HG02938 (cell line): ENCODE data around the gene EMID1.
"Not testable (repeated sequence)": the region's sequence is repeated elsewhere in the genome, so short reads cannot be mapped to it uniquely, and the experiment has no call there.

Source experiments
- ATAC-seq: cut with Tn5 transposase; IDR thresholded peaks from one replicate; pipeline ENCODE4 v1.9.1; 2021; ENCODE audit warnings: mild to moderate bottlenecking, moderate library complexity; ENCODE audit not compliant: unreplicated experiment

The EMID1 gene

DNA sequence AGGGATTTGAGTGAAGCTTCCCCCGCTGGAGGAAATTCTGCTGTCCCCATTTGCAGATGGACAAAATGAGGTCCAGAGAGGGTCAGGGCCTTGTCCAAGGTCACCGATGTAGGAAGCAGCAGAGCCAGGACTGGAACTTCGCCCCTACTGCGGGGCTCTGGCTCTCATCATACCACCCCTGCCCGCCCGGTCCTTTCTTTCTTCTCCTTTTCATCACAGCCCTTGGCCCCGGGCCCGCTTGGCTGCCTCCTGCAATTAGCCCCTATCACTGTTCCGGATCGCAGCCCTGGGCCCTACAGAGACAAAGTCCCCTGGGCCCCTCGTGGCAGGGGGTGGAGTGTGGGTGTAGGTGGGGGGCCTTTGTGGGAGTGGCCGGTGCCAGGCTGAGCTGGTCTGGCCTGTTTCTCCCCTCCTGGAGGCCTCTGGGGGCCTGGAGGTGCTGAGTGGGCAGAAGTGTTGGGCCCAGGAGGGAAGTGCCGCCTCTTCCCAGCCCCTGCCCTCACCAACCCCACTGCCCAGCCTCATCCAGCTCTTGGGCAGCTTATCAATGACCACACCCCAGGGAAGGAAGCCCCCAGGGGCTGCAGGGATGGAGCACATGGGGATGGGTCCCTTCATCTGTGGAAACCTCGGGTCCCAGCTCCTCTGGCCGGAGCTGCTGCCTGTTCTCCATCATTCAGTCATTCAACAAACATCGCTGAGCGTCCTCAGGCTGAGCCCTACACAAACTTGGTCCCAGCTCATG lies 3.4 kb downstream of the EMID1 start:
- no peak for ATAC-seq

DNA sequence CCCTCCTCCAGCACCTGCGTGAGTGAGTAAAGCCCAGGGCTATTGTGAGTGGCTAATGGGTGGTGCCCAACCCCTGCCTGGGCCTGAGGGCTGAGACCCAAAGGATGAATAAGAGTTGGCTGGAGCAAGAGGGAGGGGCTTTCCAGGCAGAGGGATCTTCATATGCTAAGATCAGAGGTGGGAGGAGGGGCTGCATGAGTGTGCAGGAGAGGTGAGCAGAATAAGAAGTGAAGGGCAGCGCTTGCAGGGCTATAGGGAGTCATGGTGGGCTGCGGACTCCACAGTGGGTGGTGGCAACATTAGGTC lies 3.9 kb downstream of the EMID1 start:
- no peak for ATAC-seq

GRCh38 chr22:29211066-29211465 lies 5.4 kb downstream of the EMID1 start:
- ATAC-seq = no peak

DNA sequence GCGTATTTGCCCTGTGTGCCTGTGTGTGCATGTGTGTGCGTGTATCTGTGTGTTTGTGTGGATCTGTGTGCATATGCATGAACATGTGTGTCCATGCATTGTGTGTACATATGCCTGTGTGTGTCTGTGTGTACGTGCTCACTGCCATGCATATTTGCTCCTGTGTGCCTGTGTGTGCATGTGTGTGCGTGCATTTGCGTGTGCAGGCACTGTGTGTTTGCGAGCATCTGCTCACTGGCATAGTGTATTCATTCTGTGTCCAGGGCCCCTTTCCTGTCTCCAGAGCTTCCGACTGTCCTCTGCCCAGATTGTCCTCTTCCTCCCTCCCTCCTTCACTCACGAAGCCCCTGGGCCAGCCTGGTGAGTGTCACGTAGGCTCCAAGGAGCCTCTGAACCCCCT lies 5.8 kb downstream of the EMID1 start:
- ATAC-seq = no peak

GRCh38 chr22:29212743-29213142 lies 7.0 kb downstream of the EMID1 start:
- ATAC-seq = no peak

- no peak for ATAC-seq
Observed at GRCh38 chr22:29213493-29213892, 7.8 kb downstream of the EMID1 start.

DNA sequence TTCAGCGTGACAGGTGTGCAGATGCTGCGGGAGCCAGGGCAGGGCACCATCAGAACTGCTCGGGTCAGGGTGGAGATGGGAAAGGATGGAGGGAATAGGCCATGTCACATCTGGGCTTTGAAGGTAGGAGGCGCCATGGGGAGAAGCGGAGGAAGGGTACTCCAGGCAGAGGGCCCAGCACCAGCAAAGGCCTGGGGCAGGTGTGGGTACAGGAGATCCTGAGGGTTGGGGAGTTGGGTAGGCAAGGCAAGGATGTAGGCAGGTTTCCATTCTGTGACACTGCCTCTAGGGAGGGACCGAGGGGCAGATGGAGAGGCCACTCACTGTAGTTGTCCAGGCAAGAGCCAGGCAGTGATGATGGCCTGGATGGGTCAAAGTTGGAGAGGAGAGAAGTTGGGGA lies 8.5 kb downstream of the EMID1 start:
- no peak for ATAC-seq

DNA sequence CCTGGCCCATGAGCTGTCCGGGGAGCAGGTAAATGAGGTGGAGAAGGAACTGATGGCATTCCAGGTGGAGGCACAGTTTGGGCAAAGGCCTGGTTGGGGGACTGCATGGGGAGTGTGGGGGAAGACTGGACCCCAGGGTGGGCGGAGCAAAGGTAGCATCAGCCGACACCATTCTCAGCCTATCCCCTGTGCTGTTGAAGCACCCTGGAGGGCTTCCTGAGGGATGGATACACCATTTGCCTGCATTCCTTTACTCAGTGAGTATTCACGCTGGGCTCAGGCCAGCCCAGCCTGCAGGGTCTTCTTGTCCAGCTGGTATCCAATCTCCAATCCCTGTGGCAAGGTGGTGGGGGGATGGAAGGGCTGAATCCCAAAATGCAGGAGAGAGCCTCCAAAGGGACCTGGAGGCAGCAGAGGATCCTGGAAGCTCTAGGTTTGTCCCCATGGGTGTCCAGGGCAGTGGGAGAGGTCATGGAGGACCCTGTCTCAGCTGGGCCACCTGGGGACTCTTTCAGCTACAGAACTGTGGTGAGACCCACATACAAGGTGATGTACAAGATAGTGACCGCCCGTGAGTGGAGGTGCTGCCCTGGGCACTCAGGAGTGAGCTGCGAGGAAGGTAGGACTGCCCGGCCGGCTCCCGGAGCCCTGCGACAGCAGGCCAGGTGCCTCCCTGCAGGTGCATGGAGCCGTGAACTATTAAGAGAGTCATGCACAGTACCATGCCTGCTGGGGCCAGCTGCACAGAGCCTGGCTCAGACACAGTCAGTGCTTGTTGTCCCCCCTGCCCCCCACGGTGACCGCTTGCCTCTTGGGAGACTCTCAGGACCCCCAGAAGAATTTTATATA lies 9.5 kb downstream of the EMID1 start:
- ATAC-seq = no peak

GRCh38 chr22:29216011-29216872 lies 10.5 kb downstream of the EMID1 start:
- no peak for ATAC-seq

GRCh38 chr22:29216873-29217666 lies 11.4 kb downstream of the EMID1 start:
- no peak for ATAC-seq

DNA sequence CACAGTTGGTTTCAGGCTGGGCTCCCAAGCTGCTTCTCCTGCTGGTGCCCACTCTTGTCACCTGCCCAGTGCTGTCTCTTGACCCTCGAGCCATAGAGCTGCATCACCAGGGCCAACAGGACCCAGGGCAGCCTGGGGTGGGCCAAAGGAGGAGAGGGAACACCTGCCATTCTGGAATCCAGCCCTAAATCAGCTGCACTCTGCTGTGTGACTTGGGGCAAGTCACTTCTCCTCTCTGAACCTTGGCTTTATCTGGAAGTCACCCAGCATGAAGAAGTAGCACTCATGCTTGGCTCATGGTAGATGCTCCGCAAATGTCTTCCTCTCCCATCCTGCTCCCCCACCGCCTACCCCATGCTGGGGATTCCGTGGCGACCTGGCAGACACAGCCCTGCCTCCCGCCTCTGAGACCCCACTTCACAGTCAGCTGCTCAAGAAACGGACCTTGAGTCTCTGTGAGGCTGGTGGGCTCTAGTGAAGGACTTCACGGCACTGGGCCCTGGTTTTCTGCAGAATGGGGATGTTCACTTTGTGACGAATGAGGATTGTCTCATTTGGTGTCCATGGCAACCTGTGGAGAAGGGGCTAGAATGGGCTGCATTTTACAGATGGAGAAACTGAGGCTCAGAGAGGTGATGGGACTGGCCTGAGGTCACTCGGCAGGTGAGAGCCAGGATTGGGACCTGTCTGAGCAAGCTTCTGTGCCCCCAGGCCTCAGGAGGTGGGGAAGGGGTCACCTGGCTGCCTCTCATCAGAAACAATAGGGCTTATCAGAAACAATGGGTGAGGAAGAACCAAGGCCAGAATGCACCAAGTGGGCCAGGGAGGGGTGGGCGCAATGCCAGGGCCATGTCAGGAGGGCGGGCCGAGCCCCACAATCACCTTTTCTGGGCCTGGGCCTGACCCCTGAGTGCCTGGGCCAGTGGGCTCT lies 12.4 kb downstream of the EMID1 start:
- no peak for ATAC-seq

GRCh38 chr22:29218758-29219408 lies 13.2 kb downstream of the EMID1 start:
- ATAC-seq = no peak

GRCh38 chr22:29219409-29219782 lies 13.7 kb downstream of the EMID1 start:
- not testable (repeated sequence) for ATAC-seq

GRCh38 chr22:29219881-29220670 lies 14.4 kb downstream of the EMID1 start:
- no peak for ATAC-seq

GRCh38 chr22:29224121-29224858 lies 18.6 kb downstream of the EMID1 start:
- ATAC-seq = no peak

GRCh38 chr22:29224859-29225410 lies 19.2 kb downstream of the EMID1 start:
- ATAC-seq = no peak

GRCh38 chr22:29225422-29226090 lies 19.9 kb downstream of the EMID1 start:
- no peak for ATAC-seq
